T-cell (primary cell): Measurements from ENCODE around the gene DNAJB8. TPM values are rescaled to one million over a fixed set of nuclear protein-coding genes. Genes with fewer than 3 reads are reported as not detected.

Source experiments
- ATAC-seq, 4 experiments: fragments of 200-7000 bp in 3 of 4; fragments of 150-1000 bp in 1 of 4; cut with Tn5 transposase; replicated peaks in 1 of 4; 1 replicate in 3 of 4; 2 replicates in 1 of 4; pipeline ENCODE4 v1.10.0; 2021; ENCODE audit warnings: moderate library complexity in 3 of 4, mild to moderate bottlenecking in 2 of 4, moderate number of reproducible peaks in 1 of 4
- CTCF ChIA-PET, 2 donors: fragments of 300-600 bp; sonication (Branson Sonifier 250); formaldehyde crosslinking; loops; one replicate each; lab custom pipeline; 2022; ENCODE audit warnings: antibody characterized with exemption in 2 of 2; lab: Charles Lee
- POLR2A ChIA-PET, 2 donors: fragments of 300-600 bp; sonication (Branson Sonifier 250); formaldehyde crosslinking; loops; one replicate each; lab custom pipeline; 2022; ENCODE audit warnings: antibody characterized with exemption in 2 of 2; lab: Charles Lee
- DNase-seq, 35 experiments: peaks; one replicate each; pipeline versions ENCODE4 v3.0.0 to v3.0.0-alpha.2; 2013 to 2023
- H3K27ac ChIP-seq: one replicate; pipeline ENCODE4 v1.5.1; 2013; ENCODE audit warnings: low read length
- H3K27me3 ChIP-seq, 2 experiments: replicated peaks in 1 of 2; 1 replicate in 1 of 2; 2 replicates in 1 of 2; pipeline versions ENCODE4 v1.6.1 to v1.7.0; 2013; ENCODE audit warnings: low read length in 1 of 2, mixed read lengths in 1 of 2; ENCODE audit not compliant: control insufficient read depth in 2 of 2, insufficient read depth in 2 of 2; ENCODE audit errors: extremely low read depth in 1 of 2
- H3K36me3 ChIP-seq, 2 donors: 1 replicate in 1 of 2; 2 replicates in 1 of 2; pipeline versions ENCODE4 v1.6.1 to v1.7.0; 2013; ENCODE audit warnings: low read length in 1 of 2; ENCODE audit not compliant: control insufficient read depth in 2 of 2, insufficient read depth in 1 of 2; ENCODE audit errors: extremely low read depth in 1 of 2
- H3K4me1 ChIP-seq, 2 experiments: 1 replicate in 1 of 2; 2 replicates in 1 of 2; pipeline versions ENCODE4 v1.6.1 to v1.7.0; 2013; ENCODE audit warnings: low read length in 2 of 2, mixed read lengths in 1 of 2; ENCODE audit not compliant: insufficient read depth in 2 of 2, control insufficient read depth in 1 of 2; ENCODE audit errors: extremely low read depth in 1 of 2
- H3K4me3 ChIP-seq, 2 donors: 1 replicate in 1 of 2; 2 replicates in 1 of 2; pipeline versions ENCODE4 v1.5.1 to v1.7.0; 2013; ENCODE audit warnings: mild to moderate bottlenecking in 2 of 2, low read length in 1 of 2, moderate library complexity in 1 of 2; ENCODE audit not compliant: control insufficient read depth in 1 of 2; ENCODE audit errors: extremely low read depth in 1 of 2
- H3K9me3 ChIP-seq: 2 replicates; pipeline ENCODE4 v1.7.0; 2013
- H3K27ac Mint-ChIP-seq, 2 donors: one replicate each; pipeline ENCODE4 v1.8.0; 2020 to 2021; ENCODE audit warnings: mild to moderate bottlenecking in 2 of 2, mixed read lengths in 2 of 2
- H3K27me3 Mint-ChIP-seq, 2 donors: one replicate each; pipeline ENCODE4 v1.8.0; 2021 to 2022; ENCODE audit warnings: mixed read lengths in 2 of 2
- H3K36me3 Mint-ChIP-seq: one replicate; pipeline ENCODE4 v1.8.0; 2021; ENCODE audit warnings: mixed read lengths
- H3K4me1 Mint-ChIP-seq, 3 donors: one replicate each; pipeline ENCODE4 v1.8.0; 2020 to 2022; ENCODE audit warnings: mixed read lengths in 3 of 3, mild to moderate bottlenecking in 1 of 3
- H3K4me3 Mint-ChIP-seq, 3 donors: one replicate each; pipeline ENCODE4 v1.8.0; 2020 to 2022; ENCODE audit warnings: mild to moderate bottlenecking in 3 of 3, mixed read lengths in 3 of 3, moderate library complexity in 3 of 3
- H3K9me3 Mint-ChIP-seq, 3 donors: one replicate each; pipeline ENCODE4 v1.8.0; 2020 to 2022; ENCODE audit warnings: mixed read lengths in 3 of 3
- WGBS: methylation state at CpG from one replicate; pipeline ENCODE4 v1.1.5; 2013; ENCODE audit warnings: missing lambda C conversion rate; ENCODE audit not compliant: insufficient coverage; 5-methylcytosine and 5-hydroxymethylcytosine counted together
- total RNA-seq, 35 experiments: library from RNA in 6 of 35; stranded (reverse) in 6 of 35; fragments of 120-200 nt in 1 of 35; gene quantifications; one replicate each; pipeline versions ENCODE4 v1.2.1 to v1.2.4 and lab custom pipeline; 2013 to 2026

Gene DNAJB8
- total RNA-seq, 5 donors from 2014 or later (not counting 1 experiment from before 2014, with no cell fraction given) = not detected

DNA sequence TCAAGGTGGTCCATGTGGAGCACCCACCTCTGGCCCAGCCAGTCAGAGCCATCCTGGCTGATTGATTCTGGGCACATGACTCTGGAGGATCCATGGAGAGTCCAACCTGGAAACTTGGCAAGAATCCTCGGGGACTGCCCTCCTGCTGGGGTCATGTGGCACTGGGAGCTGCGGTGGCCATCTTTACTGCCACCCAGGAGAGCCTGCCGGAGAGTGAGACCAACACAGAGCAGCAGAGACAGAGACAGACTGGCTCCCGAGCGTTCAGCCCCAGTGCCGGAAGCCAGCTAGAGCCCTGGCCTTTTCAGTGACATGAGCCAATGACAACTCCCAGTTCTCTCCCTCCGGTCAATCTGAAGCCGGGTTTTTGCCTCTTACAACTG is 37.8 kb upstream of the DNAJB8 start:
- no peaks in the 10 kb centered on the region for H3K36me3 Mint-ChIP-seq
- no peak overlapping the region for H3K4me3 ChIP-seq
- H3K27me3 Mint-ChIP-seq = peaks cover 48 to 50% of the 10 kb centered on the region in 2 donors
- no peak overlapping the region for H3K27ac ChIP-seq
- peaks cover 0 to 3% (median 0%) of the 10 kb centered on the region in 3 donors for H3K9me3 Mint-ChIP-seq
- WGBS = 88% methylated on average over 6 of the region's 8 CpGs
- peaks cover 0 to 53% of the 10 kb centered on the region in 2 experiments for H3K27me3 ChIP-seq
- no peak overlapping the region for H3K27ac Mint-ChIP-seq
- no peaks in the 10 kb centered on the region for H3K9me3 ChIP-seq
- no peaks in the 10 kb centered on the region for H3K4me1 Mint-ChIP-seq
- H3K36me3 ChIP-seq = no peaks in the 10 kb centered on the region
- H3K4me3 Mint-ChIP-seq = no peak overlapping the region
- no peaks in the 10 kb centered on the region for H3K4me1 ChIP-seq
- DNase-seq (no peak), ATAC-seq (no peak)
- ChIA-PET CTCF (no interaction called here), POLR2A (interaction anchor here in 1 of 2 donors (0.5 kb wide), 1 partner anchor 148 kb away, joined by 3 read pairs; no protein-coding TSS in a partner anchor)

DNA sequence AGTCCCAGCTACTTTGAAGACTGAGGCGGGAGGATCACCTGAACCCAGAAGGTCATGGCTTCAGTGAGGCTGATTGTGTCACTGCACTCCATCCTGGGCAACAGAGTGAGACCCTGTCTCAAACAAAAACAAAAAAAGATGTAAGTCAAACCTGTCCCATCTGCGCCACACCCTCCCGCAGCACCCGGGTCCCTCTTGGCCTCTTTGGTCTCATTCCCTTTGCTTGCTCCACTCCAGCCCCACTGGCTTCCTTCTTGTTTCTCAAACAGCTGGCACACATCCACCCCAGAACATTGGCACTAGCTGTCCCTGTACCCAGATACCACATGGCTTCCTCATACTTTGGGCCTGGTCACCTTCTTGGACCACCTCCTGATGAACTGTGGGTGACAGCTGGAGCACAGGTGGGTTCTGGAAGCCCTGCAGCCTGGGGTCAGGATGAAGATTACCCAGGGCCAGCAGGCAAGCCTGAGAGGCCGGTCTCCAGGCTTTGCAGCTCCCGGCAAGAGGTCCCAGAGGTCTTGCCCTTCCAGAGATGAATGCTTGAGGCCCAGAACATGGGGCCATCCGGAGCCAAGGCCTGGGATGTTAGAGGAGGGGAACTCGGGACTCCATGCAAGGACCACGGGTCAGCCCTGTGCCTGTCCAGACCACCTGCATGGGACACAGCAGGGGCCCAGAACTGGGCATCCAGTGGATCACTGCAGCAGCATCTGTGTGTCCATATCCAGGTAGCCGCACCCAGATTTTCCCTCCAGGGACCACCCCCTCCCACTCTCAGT is 37.3 kb upstream of the DNAJB8 start:
- no peak overlapping the region for H3K27ac ChIP-seq
- H3K36me3 Mint-ChIP-seq = no peaks in the 10 kb centered on the region
- CTCF ChIA-PET = no interaction called here
- peaks cover 43 to 50% of the 10 kb centered on the region in 2 donors for H3K27me3 Mint-ChIP-seq
- POLR2A ChIA-PET = interaction anchor here in 1 of 2 donors (0.5 kb wide), 1 partner anchor 147 kb away, joined by 3 read pairs; no protein-coding TSS in a partner anchor
- H3K4me1 ChIP-seq = no peaks in the 10 kb centered on the region
- no peak overlapping the region for H3K4me3 ChIP-seq
- no peaks in the 10 kb centered on the region for H3K9me3 ChIP-seq
- DNase-seq = no peak
- WGBS = 87% methylated on average over 10 of the region's 10 CpGs
- H3K9me3 Mint-ChIP-seq = no peaks in the 10 kb centered on the region
- H3K27me3 ChIP-seq = peaks cover 0 to 53% of the 10 kb centered on the region in 2 experiments
- ATAC-seq = no peak
- no peaks in the 10 kb centered on the region for H3K4me1 Mint-ChIP-seq
- H3K27ac Mint-ChIP-seq = no peak overlapping the region
- no peaks in the 10 kb centered on the region for H3K36me3 ChIP-seq
- no peak overlapping the region for H3K4me3 Mint-ChIP-seq

DNA sequence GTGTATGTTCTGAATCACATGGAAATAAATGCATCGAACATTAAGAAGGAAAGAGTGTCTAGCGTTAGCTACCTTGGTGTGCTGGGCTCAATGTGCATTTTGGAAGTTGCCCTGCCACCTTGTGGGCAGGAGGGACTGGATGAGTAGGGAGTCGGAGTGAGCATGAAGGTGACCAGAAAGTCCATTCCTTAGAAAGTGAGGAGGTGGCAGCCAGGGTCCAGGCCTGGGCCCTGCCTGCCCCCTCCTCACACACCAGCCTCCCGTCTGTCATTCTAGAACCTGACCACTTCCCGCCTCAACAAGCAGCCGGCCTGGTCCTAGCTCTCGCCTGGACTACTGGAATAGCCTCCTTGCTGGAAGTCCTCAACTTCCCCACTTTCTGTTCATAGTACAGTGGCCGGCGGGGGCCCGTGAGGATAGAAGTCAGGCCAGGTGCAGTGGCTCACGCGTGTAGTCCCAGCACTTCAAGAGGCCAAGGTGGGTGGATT is 36.5 kb upstream of the DNAJB8 start:
- Histone ChIP-seq H3K9me3 (no peaks in the 10 kb centered on the region), H3K4me3 (no peak overlapping the region), H3K27ac (no peak overlapping the region), H3K27me3 (peaks cover 0 to 53% of the 10 kb centered on the region in 2 experiments), H3K36me3 (no peaks in the 10 kb centered on the region), H3K4me1 (no peaks in the 10 kb centered on the region)
- H3K9me3 Mint-ChIP-seq = no peaks in the 10 kb centered on the region
- ATAC-seq (no peak), DNase-seq (no peak)
- no peak overlapping the region for H3K4me3 Mint-ChIP-seq
- ChIA-PET CTCF (no interaction called here), POLR2A (no interaction called here)
- H3K27me3 Mint-ChIP-seq = peaks cover 48 to 55% of the 10 kb centered on the region in 2 donors
- H3K27ac Mint-ChIP-seq = no peak overlapping the region
- H3K4me1 Mint-ChIP-seq = peaks cover 0 to 4% (median 0%) of the 10 kb centered on the region in 3 donors
- 88% methylated on average over 9 of the region's 12 CpGs for WGBS
- H3K36me3 Mint-ChIP-seq = no peaks in the 10 kb centered on the region

DNA sequence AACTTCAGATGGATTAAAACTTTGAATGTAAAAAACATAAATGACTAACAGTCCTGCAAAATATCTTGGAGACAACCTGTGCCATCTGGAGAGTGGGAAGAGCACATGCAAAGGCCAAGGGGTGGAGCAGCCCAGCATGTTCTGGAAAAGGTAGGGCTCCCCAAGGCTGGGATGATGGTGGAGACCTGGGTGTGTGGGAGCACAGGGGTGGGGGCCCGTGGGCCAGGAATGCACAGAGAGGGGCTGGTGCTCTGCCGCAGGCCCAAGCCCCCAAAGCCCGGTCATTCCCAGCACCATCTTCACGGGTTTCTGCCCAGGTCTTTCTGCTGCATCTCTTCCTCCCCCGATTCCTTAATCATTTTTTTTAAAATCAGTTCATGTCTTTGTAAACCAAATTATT is 36.0 kb upstream of the DNAJB8 start:
- peaks cover 0 to 4% (median 2%) of the 10 kb centered on the region in 3 donors for H3K4me1 Mint-ChIP-seq
- Histone ChIP-seq H3K4me3 (no peak overlapping the region), H3K27me3 (peaks cover 0 to 57% of the 10 kb centered on the region in 2 experiments), H3K4me1 (peaks cover 0 to 4% of the 10 kb centered on the region in 2 experiments), H3K9me3 (no peaks in the 10 kb centered on the region), H3K36me3 (no peaks in the 10 kb centered on the region), H3K27ac (no peak overlapping the region)
- no peak overlapping the region for H3K27ac Mint-ChIP-seq
- DNase-seq (no peak), ATAC-seq (no peak)
- POLR2A ChIA-PET = no interaction called here
- H3K27me3 Mint-ChIP-seq = peaks cover 44 to 52% of the 10 kb centered on the region in 2 donors
- H3K4me3 Mint-ChIP-seq = no peak overlapping the region
- 67% methylated on average over 2 of the region's 5 CpGs for WGBS
- H3K9me3 Mint-ChIP-seq = no peaks in the 10 kb centered on the region
- CTCF ChIA-PET = no interaction called here
- no peaks in the 10 kb centered on the region for H3K36me3 Mint-ChIP-seq

DNA sequence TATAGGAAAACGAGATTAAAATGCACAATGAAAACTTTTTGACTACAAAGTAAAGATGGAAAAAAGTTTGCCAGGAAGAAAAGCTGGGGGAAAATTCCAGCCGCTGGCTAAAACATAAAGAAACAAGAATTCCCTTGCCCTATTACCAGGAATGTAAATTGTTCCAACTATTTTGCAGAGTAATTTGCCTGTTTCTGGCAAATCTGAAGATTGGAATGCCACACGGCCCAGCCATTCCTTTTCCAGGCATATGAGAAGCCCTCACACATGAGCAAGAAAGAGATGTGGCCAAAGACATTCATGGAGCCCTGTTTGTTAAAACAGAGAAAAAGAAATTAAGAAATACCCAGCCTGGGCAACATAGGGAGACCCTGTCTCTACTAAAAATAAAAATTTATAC is 34.7 kb upstream of the DNAJB8 start:
- H3K27ac Mint-ChIP-seq = no peak overlapping the region

DNA sequence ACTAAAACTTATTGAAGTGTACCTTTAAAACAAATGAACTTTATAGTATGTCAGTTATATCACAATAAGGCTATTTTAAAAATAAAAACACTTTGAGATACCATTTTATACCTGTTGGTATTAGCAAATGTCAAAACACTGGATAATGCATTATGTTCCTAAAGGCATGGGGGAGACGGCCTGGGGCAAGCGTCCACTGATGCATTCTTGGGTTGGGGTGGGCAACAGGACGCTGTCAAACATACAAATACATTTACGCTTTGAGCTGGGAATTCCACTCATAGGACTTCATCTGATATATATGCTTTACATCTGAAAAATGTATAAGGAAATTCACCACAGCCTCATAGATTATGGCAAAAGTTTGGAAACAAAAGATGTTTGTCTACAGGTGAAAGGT is 33.9 kb upstream of the DNAJB8 start:
- no peak for DNase-seq
- Histone ChIP-seq H3K4me1 (peaks cover 0 to 13% of the 10 kb centered on the region in 2 experiments), H3K36me3 (no peaks in the 10 kb centered on the region), H3K4me3 (no peak overlapping the region), H3K27ac (no peak overlapping the region), H3K27me3 (peaks cover 0 to 65% of the 10 kb centered on the region in 2 experiments), H3K9me3 (no peaks in the 10 kb centered on the region)
- H3K36me3 Mint-ChIP-seq = no peaks in the 10 kb centered on the region
- ChIA-PET CTCF (interaction anchor here in 1 of 2 donors (0.7 kb wide), 1 partner anchor 145 kb away, joined by 4 read pairs; no protein-coding TSS in a partner anchor), POLR2A (no interaction called here)
- no peak overlapping the region for H3K27ac Mint-ChIP-seq
- 70% methylated on average over 2 of the region's 4 CpGs for WGBS
- H3K27me3 Mint-ChIP-seq = peaks cover 37 to 64% of the 10 kb centered on the region in 2 donors
- H3K9me3 Mint-ChIP-seq = no peaks in the 10 kb centered on the region
- H3K4me3 Mint-ChIP-seq = no peak overlapping the region
- no peak for ATAC-seq
- H3K4me1 Mint-ChIP-seq = peaks cover 4 to 8% (median 8%) of the 10 kb centered on the region in 3 donors

More for the DNA sequence above, 34.7 kb upstream of the DNAJB8 start:
- Mint-ChIP-seq H3K9me3 (no peaks in the 10 kb centered on the region), H3K4me3 (no peak overlapping the region), H3K4me1 (peaks cover 4 to 8% (median 8%) of the 10 kb centered on the region in 3 donors), H3K36me3 (no peaks in the 10 kb centered on the region), H3K27me3 (peaks cover 35 to 57% of the 10 kb centered on the region in 2 donors)
- Histone ChIP-seq H3K4me3 (no peak overlapping the region), H3K4me1 (peaks cover 0 to 13% of the 10 kb centered on the region in 2 experiments), H3K36me3 (no peaks in the 10 kb centered on the region), H3K27me3 (peaks cover 0 to 58% of the 10 kb centered on the region in 2 experiments), H3K27ac (no peak overlapping the region), H3K9me3 (no peaks in the 10 kb centered on the region)
- POLR2A ChIA-PET = no interaction called here
- no CpG with 5 or more reads among the region's 3 CpGs for WGBS
- ATAC-seq (no peak), DNase-seq (no peak)
- CTCF ChIA-PET = interaction anchor here in 1 of 2 donors (0.6 kb wide), 1 partner anchor 63 kb away, joined by 3 read pairs; no protein-coding TSS in a partner anchor
